Endodermal cell (in vitro differentiated cells): ENCODE results near the gene FCAR. TPM values are rescaled to one million over a fixed set of nuclear protein-coding genes. Genes with fewer than 3 reads are reported as not detected.

ENCODE experiments used
- DNase-seq: peaks from one replicate; pipeline ENCODE4 v3.0.0-alpha.2; 2017
- H3K27ac ChIP-seq: 2 replicates; pipeline ENCODE4 v1.5.1; 2013; ENCODE audit warnings: mild to moderate bottlenecking, low read depth, low read length, moderate library complexity
- H3K27me3 ChIP-seq: 2 replicates; pipeline ENCODE4 v1.6.1; 2013; ENCODE audit warnings: mild to moderate bottlenecking, low read length, moderate library complexity; ENCODE audit not compliant: insufficient read depth, control insufficient read depth, poor library complexity, severe bottlenecking
- H3K36me3 ChIP-seq: 2 replicates; pipeline ENCODE4 v1.7.0; 2013; ENCODE audit warnings: mild to moderate bottlenecking, low read length, moderate library complexity; ENCODE audit not compliant: control insufficient read depth, insufficient read depth
- H3K4me1 ChIP-seq: one replicate; pipeline ENCODE4 v1.7.0; 2013; ENCODE audit warnings: low read length; ENCODE audit not compliant: control insufficient read depth, insufficient read depth
- H3K4me3 ChIP-seq: 2 replicates; pipeline ENCODE4 v1.5.1; 2013; ENCODE audit warnings: mild to moderate bottlenecking, low read length, moderate library complexity
- H3K9ac ChIP-seq: 2 replicates; pipeline ENCODE4 v1.6.1; 2013; ENCODE audit warnings: mild to moderate bottlenecking, low read length, moderate library complexity; ENCODE audit not compliant: poor library complexity, severe bottlenecking; ENCODE audit errors: extremely low read depth
- H3K9me3 ChIP-seq: 2 replicates; pipeline ENCODE4 v1.6.1; 2013; ENCODE audit warnings: mild to moderate bottlenecking, low read length, moderate library complexity; ENCODE audit not compliant: control insufficient read depth
- H3K27ac Mint-ChIP-seq: 2 replicates; pipeline ENCODE4 v1.8.0; 2020; ENCODE audit warnings: mixed read lengths
- H3K27me3 Mint-ChIP-seq: 2 replicates; pipeline ENCODE4 v1.8.0; 2021; ENCODE audit warnings: mild to moderate bottlenecking, mixed read lengths; ENCODE audit not compliant: insufficient read depth
- H3K36me3 Mint-ChIP-seq: 2 replicates; pipeline ENCODE4 v1.8.0; 2020; ENCODE audit warnings: low read depth, mixed read lengths
- H3K4me1 Mint-ChIP-seq: 2 replicates; pipeline ENCODE4 v1.8.0; 2020; ENCODE audit warnings: mixed read lengths
- H3K4me3 Mint-ChIP-seq: 2 replicates; pipeline ENCODE4 v1.8.0; 2020; ENCODE audit warnings: mild to moderate bottlenecking, moderate library complexity, mixed read lengths
- H3K9me3 Mint-ChIP-seq: 2 replicates; pipeline ENCODE4 v1.8.0; 2020; ENCODE audit warnings: mild to moderate bottlenecking, mixed read lengths
- CTCF ChIP-seq: fragments of 200-600 bp; sonication (generic); conservative IDR thresholded peaks from 2 replicates; pipeline ENCODE4 v1.5.0; 2021; ENCODE audit warnings: antibody characterized with exemption, mild to moderate bottlenecking
- WGBS, 2 experiments: methylation state at CpG; one replicate each; pipeline versions ENCODE4 v1.1.5 to v1.1.7; 2013; ENCODE audit warnings: missing lambda C conversion rate in 2 of 2, mixed read lengths in 1 of 2; ENCODE audit not compliant: insufficient coverage in 1 of 2, insufficient read length in 1 of 2; 5-methylcytosine and 5-hydroxymethylcytosine counted together
- total RNA-seq, 2 donors: library from RNA; stranded (reverse); fragmentation: NEBNext Ultra II Directional in 1 of 2; extraction: Animal tissue kit (Norgen Biotek cat#: 25700) in 1 of 2; gene quantifications; 2 replicates in 1 of 2; 3 replicates in 1 of 2; pipeline ENCODE4 v1.2.1, GENCODE V29; 2021

Gene FCAR
- total RNA-seq, 2 donors from 2014 or later, result not detected

- Histone ChIP-seq H3K4me1 (no peaks in the 10 kb centered on the region), H3K4me3 (no peak overlapping the region), H3K27ac (no peak overlapping the region), H3K27me3 (no peaks in the 10 kb centered on the region), H3K36me3 (peaks cover 47% of the 10 kb centered on the region), H3K9ac (no peak overlapping the region), H3K9me3 (peaks cover 7% of the 10 kb centered on the region)
- Mint-ChIP-seq H3K9me3 (peaks cover 9% of the 10 kb centered on the region), H3K36me3 (peaks cover 42% of the 10 kb centered on the region), H3K27ac (no peak overlapping the region), H3K4me3 (no peak overlapping the region), H3K27me3 (no peaks in the 10 kb centered on the region), H3K4me1 (peaks cover 5% of the 10 kb centered on the region)
- TF ChIP-seq CTCF, result no peak
- DNase-seq, result no peak
- 71 to 93% methylated on average over 3 to 7 of the region's 7 CpGs for WGBS, 2 experiments
These were observed 47.0 kb downstream of the FCAR start for GRCh38 chr19:54921082-54921481.

- Mint-ChIP-seq H3K27me3 (no peaks in the 10 kb centered on the region), H3K9me3 (peaks cover 23% of the 10 kb centered on the region), H3K27ac (no peak overlapping the region), H3K36me3 (peaks cover 47% of the 10 kb centered on the region), H3K4me3 (no peak overlapping the region), H3K4me1 (peaks cover 2% of the 10 kb centered on the region)
- Histone ChIP-seq H3K9ac (no peak overlapping the region), H3K36me3 (peaks cover 38% of the 10 kb centered on the region), H3K4me1 (no peaks in the 10 kb centered on the region), H3K27ac (no peak overlapping the region), H3K4me3 (no peak overlapping the region), H3K9me3 (peaks cover 17% of the 10 kb centered on the region), H3K27me3 (no peaks in the 10 kb centered on the region)
- 95 to 97% methylated on average over 9 of the region's 9 CpGs for WGBS, 2 experiments
- no peak for TF ChIP-seq CTCF
- no peak for DNase-seq
These were observed 49.2 kb downstream of the FCAR start for GRCh38 chr19:54923276-54923675.

GRCh38 chr19:54928299-54928698 lies 54.3 kb downstream of the FCAR start:
- Histone ChIP-seq H3K27me3 (no peaks in the 10 kb centered on the region), H3K4me3 (no peak overlapping the region), H3K9me3 (peaks cover 17% of the 10 kb centered on the region), H3K9ac (no peak overlapping the region), H3K27ac (no peak overlapping the region), H3K36me3 (peaks cover 40% of the 10 kb centered on the region), H3K4me1 (no peaks in the 10 kb centered on the region)
- H3K27me3 Mint-ChIP-seq, result no peaks in the 10 kb centered on the region
- H3K27ac Mint-ChIP-seq, result no peak overlapping the region
- no peak for TF ChIP-seq CTCF
- H3K4me1 Mint-ChIP-seq, result no peaks in the 10 kb centered on the region
- no peak overlapping the region for H3K4me3 Mint-ChIP-seq
- peaks cover 58% of the 10 kb centered on the region for H3K36me3 Mint-ChIP-seq
- peaks cover 34% of the 10 kb centered on the region for H3K9me3 Mint-ChIP-seq
- no peak for DNase-seq
- WGBS, 2 experiments, result 79 to 89% methylated on average over 2 of the region's 2 CpGs
